ENCODE data around the gene KANSL3.

GRCh38 chr2:96661324-96661723, 23.2 kb upstream of the KANSL3 start:
- TF ChIP-seq POLR2A (IDR thresholded peaks at IDR 0.05) (no peak), POLR2AphosphoS5 (IDR thresholded peaks at IDR 0.05) (no peak), CTCF (IDR thresholded peaks at IDR 0.05) (no peak)
